Activated naive CD4-positive, alpha-beta T cell treated with anti-CD3 and anti-CD28 coated beads, Interleukin-2, amount 50 U/mL, for 72 hours (primary cell): ENCODE measurements around the gene C21orf91. TPM values are rescaled to one million over a fixed set of nuclear protein-coding genes. Genes with fewer than 3 reads are reported as not detected.
"Not testable (repeated sequence)": the region's sequence is repeated elsewhere in the genome, so short reads cannot be mapped to it uniquely, and the experiment has no call there.

Experiments used
- ATAC-seq, 2 donors: fragments of 150-1000 bp; cut with Tn5 transposase; 2 replicates each; pipeline ENCODE4 v1.10.0; 2021; ENCODE audit warnings: mild to moderate bottlenecking in 2 of 2, moderate library complexity in 2 of 2
- DNase-seq, 2 donors: peaks; one replicate each; pipeline ENCODE4 v3.0.0; 2021 to 2022; ENCODE audit warnings: low spot score in 2 of 2
- H3K27ac Mint-ChIP-seq, 2 donors: one replicate each; pipeline ENCODE4 v1.8.0; 2022; ENCODE audit warnings: mild to moderate bottlenecking in 2 of 2, mixed read lengths in 2 of 2
- H3K36me3 Mint-ChIP-seq, 2 donors: one replicate each; pipeline ENCODE4 v1.8.0; 2022; ENCODE audit warnings: mixed read lengths in 2 of 2
- H3K9me3 Mint-ChIP-seq, 2 donors: one replicate each; pipeline ENCODE4 v1.8.0; 2022; ENCODE audit warnings: mixed read lengths in 2 of 2
- total RNA-seq, 2 donors: library from RNA; stranded (reverse); gene quantifications; one replicate each; pipeline ENCODE4 v1.2.3, GENCODE V29; 2022

Gene C21orf91
- total RNA-seq, 2 donors from 2014 or later = 14.4 to 24.4 TPM

- peak; percentile 11 to 58 for ATAC-seq
- peaks cover 10 to 22% of the 10 kb centered on the region in 2 donors for H3K36me3 Mint-ChIP-seq
- DNase-seq = no peak
Observed at GRCh38 chr21:17786071-17786850, 32.9 kb downstream of the C21orf91 start.

GRCh38 chr21:17785403-17785788 lies 33.8 kb downstream of the C21orf91 start:
- peak overlapping the region; percentile 10 to 91 for H3K27ac Mint-ChIP-seq
- H3K9me3 Mint-ChIP-seq = no peaks in the 10 kb centered on the region
- H3K36me3 Mint-ChIP-seq = peaks cover 10 to 16% of the 10 kb centered on the region in 2 donors
- no peak for ATAC-seq
- DNase-seq = no peak

More at GRCh38 chr21:17786071-17786850, 32.9 kb downstream of the C21orf91 start:
- H3K27ac Mint-ChIP-seq = peak overlapping the region; percentile 70 to 91
- no peaks in the 10 kb centered on the region for H3K9me3 Mint-ChIP-seq

GRCh38 chr21:17784604-17785402 lies 34.4 kb downstream of the C21orf91 start:
- peak in 1 of 2 donors; percentile 27 for DNase-seq
- no peaks in the 10 kb centered on the region for H3K9me3 Mint-ChIP-seq
- peaks cover 10 to 19% of the 10 kb centered on the region in 2 donors for H3K36me3 Mint-ChIP-seq
- peak overlapping the region; percentile 61 to 91 for H3K27ac Mint-ChIP-seq
- ATAC-seq = peak; percentile 79 to 85

- Mint-ChIP-seq H3K36me3 (peaks cover 10 to 23% of the 10 kb centered on the region in 2 donors), H3K27ac (peak overlapping the region; percentile 61 to 91), H3K9me3 (no peaks in the 10 kb centered on the region)
- ATAC-seq = peak; percentile 24 to 46
- DNase-seq = no peak
Observed at GRCh38 chr21:17784180-17784598, 35.0 kb downstream of the C21orf91 start.

- DNase-seq (no peak), ATAC-seq (peak; percentile 19 to 28)
- Mint-ChIP-seq H3K36me3 (peaks cover 10 to 23% of the 10 kb centered on the region in 2 donors), H3K9me3 (no peaks in the 10 kb centered on the region), H3K27ac (peak overlapping the region; percentile 11 to 91)
Observed at GRCh38 chr21:17783481-17784179, 35.5 kb downstream of the C21orf91 start.

- DNase-seq = no peak
- no peaks in the 10 kb centered on the region for H3K9me3 Mint-ChIP-seq
- no peak for ATAC-seq
- peak overlapping the region in 1 of 2 donors; percentile 91 for H3K27ac Mint-ChIP-seq
- peaks cover 10 to 23% of the 10 kb centered on the region in 2 donors for H3K36me3 Mint-ChIP-seq
Observed at GRCh38 chr21:17783003-17783402, 36.2 kb downstream of the C21orf91 start.

GRCh38 chr21:17782051-17782450 lies 37.1 kb downstream of the C21orf91 start:
- Mint-ChIP-seq H3K36me3 (peaks cover 10 to 22% of the 10 kb centered on the region in 2 donors), H3K9me3 (no peaks in the 10 kb centered on the region), H3K27ac (peak overlapping the region in 1 of 2 donors; percentile 1)
- DNase-seq = no peak
- no peak for ATAC-seq

GRCh38 chr21:17781524-17781923 lies 37.6 kb downstream of the C21orf91 start:
- Mint-ChIP-seq H3K36me3 (peaks cover 9 to 17% of the 10 kb centered on the region in 2 donors), H3K27ac (peak overlapping the region in 1 of 2 donors; percentile 1), H3K9me3 (no peaks in the 10 kb centered on the region)
- no peak for DNase-seq
- ATAC-seq = no peak

- Mint-ChIP-seq H3K36me3 (peaks cover 0 to 7% of the 10 kb centered on the region in 2 donors), H3K27ac (peak overlapping the region in 1 of 2 donors; percentile 1), H3K9me3 (no peaks in the 10 kb centered on the region)
- no peak for DNase-seq
- ATAC-seq = peak in 1 of 2 donors; percentile 10
Observed at GRCh38 chr21:17780539-17780938, 38.6 kb downstream of the C21orf91 start.

GRCh38 chr21:17779980-17780379 lies 39.2 kb downstream of the C21orf91 start:
- H3K27ac Mint-ChIP-seq = peak overlapping the region in 1 of 2 donors; percentile 1
- H3K36me3 Mint-ChIP-seq = peaks cover 1 to 7% of the 10 kb centered on the region in 2 donors
- ATAC-seq (no peak), DNase-seq (no peak)
- no peaks in the 10 kb centered on the region for H3K9me3 Mint-ChIP-seq

GRCh38 chr21:17779496-17779895 lies 39.7 kb downstream of the C21orf91 start:
- Mint-ChIP-seq H3K9me3 (peaks cover under 1% of the 10 kb centered on the region in 2 donors), H3K27ac (peak overlapping the region in 1 of 2 donors; percentile 1), H3K36me3 (peaks cover 6 to 7% of the 10 kb centered on the region in 2 donors)
- ATAC-seq (no peak), DNase-seq (no peak)

GRCh38 chr21:17777072-17777765 lies 41.9 kb downstream of the C21orf91 start:
- DNase-seq (no peak), ATAC-seq (peak; percentile 52 to 64)
- Mint-ChIP-seq H3K27ac (peak overlapping the region in 1 of 2 donors; percentile 34), H3K9me3 (peaks cover 12 to 13% of the 10 kb centered on the region in 2 donors), H3K36me3 (peaks cover 15 to 22% of the 10 kb centered on the region in 2 donors)

- no peak overlapping the region for H3K27ac Mint-ChIP-seq
- H3K36me3 Mint-ChIP-seq = peaks cover 23 to 24% of the 10 kb centered on the region in 2 donors
- H3K9me3 Mint-ChIP-seq = peaks cover 12 to 16% of the 10 kb centered on the region in 2 donors
- DNase-seq (peak in 1 of 2 donors; percentile 68), ATAC-seq (peak; percentile 60 to 92)
Observed at GRCh38 chr21:17775431-17776126, 43.6 kb downstream of the C21orf91 start.

GRCh38 chr21:17775021-17775420 lies 44.1 kb downstream of the C21orf91 start:
- Mint-ChIP-seq H3K36me3 (peaks cover 22 to 24% of the 10 kb centered on the region in 2 donors), H3K9me3 (peaks cover 12 to 16% of the 10 kb centered on the region in 2 donors)
- not testable (repeated sequence) for DNase-seq, H3K27ac Mint-ChIP-seq, ATAC-seq

GRCh38 chr21:17769447-17769845 lies 49.7 kb downstream of the C21orf91 start:
- Mint-ChIP-seq H3K36me3 (peaks cover 16 to 19% of the 10 kb centered on the region in 2 donors), H3K27ac (no peak overlapping the region), H3K9me3 (peaks cover 10 to 20% of the 10 kb centered on the region in 2 donors)
- DNase-seq (no peak), ATAC-seq (no peak)
